Hematopoietic multipotent progenitor cell treated with erythropoietin and hydrocortisone succinate and interleukin-3 and kit ligand, for 8 days (in vitro differentiated cells): ENCODE data around the gene HORMAD2.
"Not testable (repeated sequence)": the region's sequence is repeated elsewhere in the genome, so short reads cannot be mapped to it uniquely, and the experiment has no call there.

Experiments used
- DNase-seq: peaks from one replicate; pipeline ENCODE4 v3.0.0-alpha.2; 2015

Gene HORMAD2

GRCh38 chr22:30057375-30057774 lies 22.9 kb upstream of the HORMAD2 start:
- no peak for DNase-seq

DNA sequence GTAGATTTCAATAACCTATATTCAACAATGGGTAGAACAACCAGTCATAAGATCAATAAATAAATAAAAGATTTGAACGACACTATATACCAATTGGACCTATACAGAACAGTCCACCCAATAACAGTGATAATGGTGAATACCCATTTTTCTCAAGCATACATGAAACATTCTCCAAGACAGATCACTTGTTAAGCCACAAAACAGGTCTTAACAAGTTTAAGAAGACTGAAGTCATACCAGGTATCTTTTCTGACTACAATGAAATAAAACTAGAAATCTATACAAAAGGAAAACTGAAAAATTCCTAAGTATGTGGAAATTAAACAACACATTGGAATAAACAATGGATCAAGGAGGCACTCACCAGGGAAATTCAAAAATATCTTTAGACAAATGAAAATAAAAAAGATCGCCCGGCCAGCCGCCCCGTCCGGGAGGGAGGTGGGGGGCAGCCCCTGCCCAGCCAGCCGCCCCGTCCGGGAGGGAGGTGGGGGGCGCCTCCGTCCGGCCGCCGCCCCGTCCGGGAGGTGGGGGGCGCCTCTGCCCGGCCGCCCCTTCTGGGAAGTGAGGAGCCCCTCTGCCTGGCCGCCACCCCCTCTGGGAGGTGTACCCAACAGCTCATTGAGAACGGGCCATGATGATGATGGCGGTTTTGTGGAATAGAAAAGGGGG lies 20.8 kb upstream of the HORMAD2 start:
- not testable (repeated sequence) for DNase-seq

GRCh38 chr22:30061094-30061493 lies 19.2 kb upstream of the HORMAD2 start:
- not testable (repeated sequence) for DNase-seq

DNA sequence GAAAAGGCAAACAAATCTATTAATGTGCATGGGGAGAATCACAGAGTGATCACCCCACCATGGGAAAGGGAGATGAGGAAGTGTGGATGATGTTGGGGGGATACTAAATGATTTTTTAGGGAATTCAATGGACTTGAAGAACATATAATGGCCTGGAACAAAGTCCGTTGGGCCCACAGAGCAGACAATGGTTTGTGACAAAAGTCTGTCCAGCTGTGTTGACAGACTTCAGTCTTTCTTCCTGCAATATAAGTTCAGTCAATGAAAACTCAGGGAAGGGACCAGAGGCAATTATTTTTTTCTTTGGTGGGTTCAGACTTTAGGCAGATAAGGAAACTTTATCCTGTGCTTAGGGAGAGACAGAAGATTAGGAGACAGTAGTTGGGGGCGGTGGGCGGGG lies 18.0 kb upstream of the HORMAD2 start:
- no peak for DNase-seq

DNA sequence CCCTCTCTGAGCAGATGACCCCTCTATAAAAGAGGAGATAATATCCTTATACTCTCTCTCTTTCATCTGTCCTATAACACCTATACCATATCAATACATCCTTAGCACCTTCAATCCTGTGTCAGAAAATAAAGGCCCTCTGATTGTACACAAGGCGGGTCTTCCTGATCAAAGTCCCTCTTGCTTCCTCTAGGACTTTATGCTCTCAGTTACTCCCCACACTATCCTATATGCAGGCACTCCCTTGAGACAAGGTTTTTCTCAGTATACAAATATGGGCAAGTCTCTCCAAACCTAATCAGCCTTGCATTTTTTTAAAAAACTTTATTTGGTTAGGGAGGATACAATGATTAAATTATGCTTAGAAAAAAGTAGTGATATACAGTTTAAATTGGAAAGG lies 17.3 kb upstream of the HORMAD2 start:
- no peak for DNase-seq

DNA sequence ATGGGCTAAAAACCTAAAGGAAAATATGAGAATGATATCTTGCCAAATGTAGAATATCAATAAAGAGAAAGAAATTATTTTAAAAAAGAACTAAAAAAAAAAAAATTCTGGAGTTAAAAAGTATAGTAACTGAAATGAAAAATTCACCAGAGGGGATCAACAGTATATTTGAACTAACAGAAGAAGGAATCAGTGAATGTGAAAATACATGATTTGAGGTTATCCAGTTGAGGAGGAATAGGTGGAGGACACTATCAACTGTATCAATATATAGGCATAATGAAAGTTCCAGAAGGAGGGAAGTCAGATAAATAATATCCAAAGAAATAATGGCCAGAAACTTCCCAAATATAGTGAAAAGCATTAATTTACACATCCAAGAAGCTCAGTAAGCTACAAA lies 16.1 kb upstream of the HORMAD2 start:
- no peak for DNase-seq

GRCh38 chr22:30073743-30074142 lies 6.5 kb upstream of the HORMAD2 start:
- DNase-seq, result no peak

DNA sequence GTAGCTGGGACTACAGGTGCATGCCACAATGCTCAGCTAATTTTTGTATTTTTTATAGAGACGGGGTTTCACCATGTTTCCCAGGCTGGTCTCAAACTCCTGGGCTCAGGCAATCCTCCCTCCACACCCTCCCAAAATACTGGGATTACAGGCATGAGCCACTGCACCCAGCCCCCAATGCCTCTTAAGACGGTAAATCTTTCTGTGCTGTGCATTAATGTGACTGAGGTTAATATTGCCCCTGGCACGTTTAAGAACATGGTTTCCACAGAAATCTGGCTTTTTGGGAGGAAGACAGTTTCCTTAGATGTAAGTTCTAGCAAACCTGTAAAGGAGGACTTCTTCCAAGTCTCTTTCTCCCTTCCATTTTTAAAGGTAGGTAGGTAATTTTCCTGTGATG lies 6.1 kb upstream of the HORMAD2 start:
- DNase-seq, result no peak

- DNase-seq, result no peak
Observed at GRCh38 chr22:30074994-30075393, 5.3 kb upstream of the HORMAD2 start.

GRCh38 chr22:30077279-30077880 lies 2.9 kb upstream of the HORMAD2 start:
- DNase-seq, result no peak

- no peak for DNase-seq
Observed at GRCh38 chr22:30078320-30079311, 1.6 kb upstream of the HORMAD2 start.

DNA sequence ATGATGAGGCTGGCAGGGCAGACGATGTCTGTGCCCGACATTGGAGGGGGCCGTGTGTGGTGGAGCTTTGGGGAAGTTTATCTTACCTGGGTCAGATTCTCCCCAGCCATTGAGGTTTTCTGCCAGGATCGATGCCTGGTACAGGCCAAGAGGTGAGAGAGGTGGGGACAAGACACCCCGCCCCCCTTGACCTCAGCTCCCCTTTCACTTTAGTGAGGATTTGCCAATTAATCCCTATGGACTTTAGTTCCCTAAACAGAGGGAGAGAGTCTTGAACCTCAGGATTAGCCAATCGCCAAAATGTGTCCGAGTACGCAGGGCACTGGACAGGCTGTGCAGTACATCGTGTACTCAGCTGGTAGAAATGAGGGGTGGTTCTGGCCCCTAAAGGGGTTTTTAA lies 541 bp downstream of the HORMAD2 start:
- DNase-seq, result no peak

- DNase-seq, result no peak
Observed at GRCh38 chr22:30086496-30086895, 6.2 kb downstream of the HORMAD2 start.

DNA sequence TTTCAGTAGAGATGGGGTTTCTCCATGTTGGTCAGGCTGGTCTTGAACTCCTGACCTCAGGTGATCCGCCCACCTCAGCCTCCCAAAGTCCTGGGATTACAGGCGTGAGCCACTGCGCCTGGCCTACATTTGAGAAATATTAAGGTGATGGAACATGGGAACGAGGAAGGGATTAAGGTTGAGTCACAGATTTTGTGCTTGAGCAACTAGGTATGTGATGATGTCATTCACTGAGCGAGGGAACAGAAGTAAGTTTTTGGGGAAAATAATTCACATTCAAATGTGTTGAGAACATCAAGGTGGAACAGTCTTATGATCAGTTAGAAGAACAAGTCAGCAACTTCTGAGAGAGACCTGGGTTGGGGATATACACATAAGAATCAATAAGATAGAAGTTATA lies 6.8 kb downstream of the HORMAD2 start:
- DNase-seq, result not testable (repeated sequence)

DNA sequence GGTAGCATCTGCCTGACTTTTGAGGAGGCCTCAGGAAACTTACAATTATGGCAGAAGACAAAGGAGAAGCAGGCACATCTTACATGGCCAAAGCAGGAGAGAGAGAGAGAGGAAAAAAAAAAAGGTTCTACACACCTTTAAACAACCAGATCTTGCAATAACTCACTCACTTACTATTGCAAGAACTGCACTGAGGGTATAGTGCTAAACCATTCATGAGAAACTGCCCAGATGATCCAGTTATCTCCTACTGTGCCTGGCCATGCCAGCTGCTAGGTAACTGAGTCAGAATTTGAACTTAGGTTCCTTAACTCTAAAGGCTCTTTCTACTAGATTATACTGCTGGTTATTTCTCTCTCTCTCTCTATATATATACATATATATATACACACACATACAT lies 7.3 kb downstream of the HORMAD2 start:
- no peak for DNase-seq

DNA sequence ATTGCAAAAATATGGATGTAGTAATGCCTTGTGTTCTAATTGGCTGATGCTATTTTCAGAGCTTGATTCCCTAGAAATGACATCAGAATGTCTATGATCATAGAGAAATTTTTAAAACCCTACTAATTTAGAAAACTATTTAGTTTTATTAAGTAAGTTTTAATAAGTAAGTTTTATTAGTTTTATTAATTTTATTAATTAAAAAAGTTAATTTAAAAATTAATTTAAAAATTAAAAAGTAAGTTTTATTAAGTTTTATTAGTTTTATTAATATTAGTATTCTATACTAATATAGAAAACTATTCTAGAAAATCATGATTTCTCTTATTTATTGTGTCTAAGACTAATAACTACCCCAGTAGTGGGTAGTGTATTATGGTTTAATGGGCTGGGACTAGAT lies 8.2 kb downstream of the HORMAD2 start:
- DNase-seq, result no peak

GRCh38 chr22:30089655-30089974 lies 9.4 kb downstream of the HORMAD2 start:
- DNase-seq, result no peak

DNA sequence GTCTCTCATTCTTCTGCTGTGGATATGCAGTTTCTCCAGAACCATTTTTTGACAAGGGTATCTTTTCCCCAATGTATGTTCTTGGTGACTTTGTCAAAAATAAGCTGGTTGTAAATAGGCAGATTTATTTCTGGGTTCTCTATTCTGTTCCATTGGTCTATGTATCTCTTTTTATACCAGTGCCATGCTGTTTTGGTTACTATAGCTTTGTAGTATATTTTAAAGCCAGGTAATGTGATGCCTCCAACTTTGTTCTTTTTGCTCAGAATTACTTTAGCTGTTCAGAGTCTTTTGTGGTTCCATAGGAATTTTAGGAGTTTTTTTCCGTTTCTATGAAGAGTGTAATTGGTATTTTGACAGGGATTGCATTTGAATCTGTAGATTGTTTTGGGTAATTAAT lies 12.4 kb downstream of the HORMAD2 start:
- DNase-seq, result no peak

GRCh38 chr22:30094804-30095203 lies 14.5 kb downstream of the HORMAD2 start:
- DNase-seq, result no peak

- no peak for DNase-seq
Observed at GRCh38 chr22:30097861-30098260, 17.6 kb downstream of the HORMAD2 start.

- DNase-seq, result not testable (repeated sequence)
Observed at GRCh38 chr22:30100770-30101169, 20.5 kb downstream of the HORMAD2 start.

GRCh38 chr22:30104501-30105156 lies 24.4 kb downstream of the HORMAD2 start:
- DNase-seq, result no peak

- DNase-seq, result no peak
Observed at GRCh38 chr22:30105483-30105882, 25.2 kb downstream of the HORMAD2 start.
